RWPE2 (cell line): Measurements from ENCODE around the gene MIDN.

Source experiments
- ATAC-seq: fragments of 200-7000 bp; cut with Tn5 transposase; 3 replicates; pipeline ENCODE4 v1.9.1; 2021; ENCODE audit warnings: low read depth
- DNase-seq: peaks from one replicate; pipeline ENCODE4 v3.0.0-alpha.2; 2020; ENCODE audit warnings: low spot score
- H3K27ac ChIP-seq: fragments of 450-650 bp; 2 replicates; pipeline ENCODE4 v1.5.1; 2017; ENCODE audit warnings: mild to moderate bottlenecking; ENCODE audit not compliant: poor library complexity, severe bottlenecking
- H3K27me3 ChIP-seq: fragments of 250-450 bp; sonication (Bioruptor Pico); 2 replicates; pipeline ENCODE4 v1.5.1; 2021; ENCODE audit warnings: mild to moderate bottlenecking, moderate library complexity; ENCODE audit not compliant: insufficient read depth, poor library complexity, severe bottlenecking
- H3K36me3 ChIP-seq: fragments of 250-450 bp; sonication (Bioruptor Pico); 2 replicates; pipeline ENCODE4 v1.5.1; 2020; ENCODE audit warnings: low read depth, mild to moderate bottlenecking, moderate library complexity
- H3K4me1 ChIP-seq: fragments of 250-450 bp; sonication (Bioruptor Pico); 2 replicates; pipeline ENCODE4 v1.5.1; 2021; ENCODE audit warnings: mild to moderate bottlenecking, moderate library complexity; ENCODE audit not compliant: insufficient read depth, poor library complexity, severe bottlenecking
- H3K4me3 ChIP-seq: fragments of 250-450 bp; sonication (Bioruptor Pico); 2 replicates; pipeline ENCODE4 v1.5.1; 2021; ENCODE audit warnings: mild to moderate bottlenecking, moderate library complexity; ENCODE audit not compliant: severe bottlenecking
- H3K9me3 ChIP-seq: fragments of 250-450 bp; sonication (Bioruptor Pico); 2 replicates; pipeline ENCODE4 v1.5.1; 2021; ENCODE audit warnings: mild to moderate bottlenecking, moderate library complexity; ENCODE audit not compliant: severe bottlenecking
- TF ChIP-seq, protein P1 (sequence below): fragments of 450-650 bp; IDR thresholded peaks from one replicate; pipeline ENCODE4 v1.5.1; 2017; ENCODE audit warnings: mild to moderate bottlenecking, moderate library complexity; ENCODE audit not compliant: poor library complexity, severe bottlenecking

The MIDN gene

DNA sequence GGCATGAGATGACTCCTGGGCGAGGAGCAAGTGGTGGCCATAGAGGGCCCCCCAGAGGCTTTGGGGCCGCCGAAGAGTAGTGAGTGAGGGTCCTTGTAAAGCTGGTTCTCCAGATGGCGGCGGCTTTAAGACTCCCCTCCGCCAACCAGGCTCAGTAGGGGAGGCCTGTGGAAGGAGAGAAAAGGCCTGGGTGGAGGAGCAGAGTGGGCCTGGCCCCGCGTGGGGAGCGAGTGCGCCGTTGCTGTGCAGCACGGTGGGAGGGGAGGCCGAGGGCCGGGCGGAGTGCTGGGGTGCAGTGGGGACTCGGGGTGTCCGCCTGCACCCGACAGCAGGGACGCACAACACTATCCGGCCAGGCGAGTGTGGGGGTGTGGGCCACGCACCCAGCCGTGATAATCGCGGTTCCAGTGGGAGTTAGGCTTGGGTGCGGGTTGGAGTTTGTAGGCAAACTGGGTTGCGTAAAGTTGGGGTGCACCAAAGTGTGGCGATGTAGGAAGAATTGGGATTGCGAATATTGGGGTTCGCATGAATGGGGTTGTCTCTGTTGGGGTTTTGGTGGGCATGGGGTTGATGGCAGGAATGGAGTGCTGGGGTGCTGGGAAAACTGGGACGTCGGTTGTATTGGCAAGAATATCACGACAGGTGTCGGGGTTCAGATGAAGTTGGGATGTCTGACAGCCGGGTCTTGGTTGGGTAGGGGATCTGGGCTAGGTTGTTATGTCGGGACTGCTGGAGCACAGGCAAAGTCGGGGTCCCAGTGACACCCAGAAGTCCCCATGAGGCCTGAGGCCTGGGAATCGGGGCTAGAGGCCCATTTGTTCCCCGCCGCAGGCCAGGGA is 20.1 kb downstream of the MIDN start:
- Histone ChIP-seq H3K36me3 (peaks cover 36% of the 10 kb centered on the region), H3K4me3 (no peak overlapping the region), H3K27me3 (no peaks in the 10 kb centered on the region), H3K27ac (peak overlapping the region; percentile 97), H3K4me1 (peaks cover 7% of the 10 kb centered on the region), H3K9me3 (no peaks in the 10 kb centered on the region)
- no peak for ATAC-seq
- DNase-seq = no peak
- TF ChIP-seq, protein P1, sequence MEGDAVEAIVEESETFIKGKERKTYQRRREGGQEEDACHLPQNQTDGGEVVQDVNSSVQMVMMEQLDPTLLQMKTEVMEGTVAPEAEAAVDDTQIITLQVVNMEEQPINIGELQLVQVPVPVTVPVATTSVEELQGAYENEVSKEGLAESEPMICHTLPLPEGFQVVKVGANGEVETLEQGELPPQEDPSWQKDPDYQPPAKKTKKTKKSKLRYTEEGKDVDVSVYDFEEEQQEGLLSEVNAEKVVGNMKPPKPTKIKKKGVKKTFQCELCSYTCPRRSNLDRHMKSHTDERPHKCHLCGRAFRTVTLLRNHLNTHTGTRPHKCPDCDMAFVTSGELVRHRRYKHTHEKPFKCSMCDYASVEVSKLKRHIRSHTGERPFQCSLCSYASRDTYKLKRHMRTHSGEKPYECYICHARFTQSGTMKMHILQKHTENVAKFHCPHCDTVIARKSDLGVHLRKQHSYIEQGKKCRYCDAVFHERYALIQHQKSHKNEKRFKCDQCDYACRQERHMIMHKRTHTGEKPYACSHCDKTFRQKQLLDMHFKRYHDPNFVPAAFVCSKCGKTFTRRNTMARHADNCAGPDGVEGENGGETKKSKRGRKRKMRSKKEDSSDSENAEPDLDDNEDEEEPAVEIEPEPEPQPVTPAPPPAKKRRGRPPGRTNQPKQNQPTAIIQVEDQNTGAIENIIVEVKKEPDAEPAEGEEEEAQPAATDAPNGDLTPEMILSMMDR = no peak

GRCh38 chr19:1269065-1269477 is 20.7 kb downstream of the MIDN start, which contains the start of gene CIRBP:
Gene CIRBP (plus strand): TSS chr19:1269332. CDS start chr19:1270934, 1,602 bp downstream.
- H3K4me1 ChIP-seq = peaks cover 9% of the 10 kb centered on the region
- TF ChIP-seq, protein P1 = no peak
- no peaks in the 10 kb centered on the region for H3K27me3 ChIP-seq
- H3K27ac ChIP-seq = peak within 1 kb of the TSS; percentile 97
- H3K9me3 ChIP-seq = no peaks in the 10 kb centered on the region
- DNase-seq (peak; percentile 98), ATAC-seq (peak; percentile 57)
- peak within 1 kb of the TSS; percentile 82 for H3K4me3 ChIP-seq
- peaks cover 42% of the 10 kb centered on the region for H3K36me3 ChIP-seq

DNA sequence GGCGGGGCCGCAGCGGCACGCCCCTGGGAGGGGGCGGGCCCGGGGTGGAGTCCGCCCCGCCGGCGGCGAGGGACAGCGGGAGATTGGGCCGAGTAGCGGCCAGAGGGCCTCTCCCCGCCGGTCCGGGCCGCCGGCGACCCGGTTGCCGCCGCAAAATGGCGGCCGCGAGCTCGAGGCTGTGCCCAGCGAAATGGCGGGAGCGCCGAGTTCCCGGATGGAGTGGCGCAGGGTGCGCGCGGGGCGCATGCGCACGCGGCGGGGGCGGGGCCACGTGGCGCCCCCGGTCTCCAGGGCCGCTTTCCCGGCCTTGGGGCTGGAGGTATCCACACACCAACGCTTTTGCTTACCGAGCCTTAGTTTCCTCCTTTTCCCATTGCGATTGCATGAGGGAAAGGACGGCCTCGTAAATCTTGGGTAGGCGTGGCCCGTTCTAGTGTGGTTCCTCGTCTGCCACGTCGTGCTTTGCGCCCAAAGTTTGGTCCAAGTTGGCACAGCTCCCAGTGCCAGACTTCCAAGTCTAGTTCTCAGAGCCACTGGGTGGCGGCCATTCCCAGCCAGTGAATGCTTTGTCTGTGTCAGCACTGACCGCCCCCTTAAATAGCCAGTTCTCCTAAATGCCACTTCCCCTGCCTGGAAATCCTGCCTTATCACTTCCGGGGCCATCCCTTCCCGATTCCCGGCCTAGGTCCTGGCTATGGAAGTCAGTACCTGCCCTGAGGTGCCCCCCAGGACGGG is 21.3 kb downstream of the MIDN start:
- Histone ChIP-seq H3K4me1 (peaks cover 11% of the 10 kb centered on the region), H3K27me3 (no peaks in the 10 kb centered on the region), H3K27ac (peak overlapping the region; percentile 97), H3K9me3 (no peaks in the 10 kb centered on the region), H3K36me3 (peaks cover 48% of the 10 kb centered on the region), H3K4me3 (peak overlapping the region; percentile 82)
- ATAC-seq = peak; percentile 2; the same call in 2 of the 3 replicates
- no peak for DNase-seq
- TF ChIP-seq, protein P1 = no peak

GRCh38 chr19:1270213-1270853 is 21.9 kb downstream of the MIDN start:
- Histone ChIP-seq H3K9me3 (no peaks in the 10 kb centered on the region), H3K27me3 (no peaks in the 10 kb centered on the region), H3K4me1 (peaks cover 7% of the 10 kb centered on the region), H3K36me3 (peaks cover 52% of the 10 kb centered on the region), H3K4me3 (peak overlapping the region; percentile 82), H3K27ac (peak overlapping the region; percentile 97)
- DNase-seq = no peak
- ATAC-seq = no peak
- TF ChIP-seq, protein P1 = no peak
